HG02885 (cell line): ENCODE data around the gene ABO.
"Not testable (repeated sequence)": the region's sequence is repeated elsewhere in the genome, so short reads cannot be mapped to it uniquely, and the experiment has no call there.

Experiments
- ATAC-seq: cut with Tn5 transposase; IDR thresholded peaks from one replicate; pipeline ENCODE4 v1.9.1; 2021; ENCODE audit warnings: mild to moderate bottlenecking; ENCODE audit not compliant: unreplicated experiment, poor library complexity

The ABO gene

GRCh38 chr9:133208171-133208879 lies 66.7 kb downstream of the ABO start:
- not testable (repeated sequence) for ATAC-seq

- ATAC-seq = no peak
These were observed 67.3 kb downstream of the ABO start for GRCh38 chr9:133207540-133208170.

- no peak for ATAC-seq
These were observed 67.9 kb downstream of the ABO start for GRCh38 chr9:133207021-133207531.

GRCh38 chr9:133205996-133206931 lies 68.7 kb downstream of the ABO start:
- ATAC-seq = no peak

GRCh38 chr9:133205481-133205887 lies 69.5 kb downstream of the ABO start:
- not testable (repeated sequence) for ATAC-seq
